NCI-H1092 treated with DMSO at 0.1 percent for 48 hours (cell line): Measurements from ENCODE around the gene RPP30.
"Not testable (repeated sequence)": the region's sequence is repeated elsewhere in the genome, so short reads cannot be mapped to it uniquely, and the experiment has no call there.

Source experiments
- DNase-seq: peaks from one replicate; lab custom pipeline; 2025; lab: John Stamatoyannopoulos, UW

Gene RPP30

GRCh38 chr10:90871279-90871765 lies 452 bp upstream of the RPP30 start:
- peak; percentile 10 for DNase-seq

- DNase-seq, result no peak
These were observed 860 bp downstream of the RPP30 start for GRCh38 chr10:90872648-90873020.

- DNase-seq, result no peak
These were observed 7.3 kb downstream of the RPP30 start for GRCh38 chr10:90879062-90879461.

- DNase-seq, result not testable (repeated sequence)
These were observed 8.4 kb downstream of the RPP30 start for GRCh38 chr10:90880059-90880719.

GRCh38 chr10:90884431-90884830 lies 12.7 kb downstream of the RPP30 start:
- no peak for DNase-seq

- DNase-seq, result no peak
These were observed 13.4 kb downstream of the RPP30 start for GRCh38 chr10:90885176-90885575.

- no peak for DNase-seq
These were observed 15.8 kb downstream of the RPP30 start for GRCh38 chr10:90887555-90887954.

GRCh38 chr10:90888387-90888786 lies 16.6 kb downstream of the RPP30 start:
- no peak for DNase-seq

GRCh38 chr10:90889636-90890035 lies 17.9 kb downstream of the RPP30 start:
- DNase-seq, result no peak

GRCh38 chr10:90890347-90890746 lies 18.6 kb downstream of the RPP30 start:
- DNase-seq, result no peak

GRCh38 chr10:90893190-90893589 lies 21.4 kb downstream of the RPP30 start:
- DNase-seq, result no peak

GRCh38 chr10:90896916-90897315 lies 25.1 kb downstream of the RPP30 start:
- DNase-seq, result not testable (repeated sequence)

GRCh38 chr10:90905925-90906324 lies 34.2 kb downstream of the RPP30 start:
- no peak for DNase-seq

GRCh38 chr10:90906596-90906995 lies 34.8 kb downstream of the RPP30 start:
- DNase-seq, result no peak

- DNase-seq, result peak; percentile 45
These were observed 39.6 kb downstream of the RPP30 start for GRCh38 chr10:90911133-90912051.

GRCh38 chr10:90912174-90912573 lies 40.4 kb downstream of the RPP30 start:
- no peak for DNase-seq

GRCh38 chr10:90912854-90913479 lies 41.2 kb downstream of the RPP30 start:
- DNase-seq, result no peak

GRCh38 chr10:90913774-90914420 lies 42.1 kb downstream of the RPP30 start:
- no peak for DNase-seq

- no peak for DNase-seq
These were observed 43.4 kb downstream of the RPP30 start for GRCh38 chr10:90914992-90915765.

- DNase-seq, result no peak
These were observed 43.9 kb downstream of the RPP30 start for GRCh38 chr10:90915766-90916075.

GRCh38 chr10:90916392-90917237 lies 44.8 kb downstream of the RPP30 start:
- no peak for DNase-seq
